ENCODE measurements around the gene OR7C1.

DNA sequence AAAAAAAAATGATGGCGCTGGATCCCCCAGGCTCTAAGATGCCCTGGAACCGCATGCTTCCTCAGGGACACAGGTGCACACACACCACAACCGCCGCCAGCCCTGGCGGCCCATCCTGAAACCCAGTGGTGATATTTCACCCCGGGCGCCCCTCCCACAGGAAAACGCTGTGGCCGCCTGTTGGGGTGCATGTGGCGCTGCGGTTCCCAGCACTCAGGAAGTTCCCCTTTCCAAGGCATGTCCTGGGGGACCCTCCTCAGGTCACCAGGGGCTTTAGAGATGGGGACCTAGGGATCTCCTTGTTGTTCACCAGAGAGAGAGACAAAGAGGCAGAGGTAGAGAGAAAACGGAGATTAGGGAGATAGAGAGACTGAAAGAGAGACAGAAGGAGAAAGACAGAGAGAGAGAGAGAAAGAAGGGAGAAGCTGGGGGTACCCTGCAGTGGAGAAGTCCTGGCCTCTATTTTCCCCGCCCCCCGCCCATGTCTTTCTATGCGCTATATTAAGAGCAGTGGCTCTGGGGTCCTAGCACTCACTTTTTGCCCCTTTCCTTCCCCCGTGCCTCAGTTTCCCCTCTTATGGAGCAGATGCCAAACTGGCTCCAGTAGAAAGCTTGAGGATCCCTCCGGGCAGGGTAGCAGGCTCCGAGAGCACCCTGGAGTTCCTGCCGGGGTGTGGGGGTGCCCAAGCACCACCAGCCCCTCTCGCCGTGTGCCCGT is 59.0 kb downstream of the OR7C1 start:
- TF ChIP-seq YY1 (IDR thresholded peaks at IDR 0.05; ENCODE audit: insufficient read depth, insufficient read length) (no peak), ZNF274 (IDR thresholded peaks at IDR 0.05; ENCODE audit: low read depth, low read length) (no peak)

Measured in NT2/D1 (cell line).